Brain microvascular endothelial cell (primary cell): ENCODE data around the gene HERC4.
"Not testable (repeated sequence)": the region's sequence is repeated elsewhere in the genome, so short reads cannot be mapped to it uniquely, and the experiment has no call there.

ENCODE experiments used
- DNase-seq: peaks from one replicate; pipeline ENCODE4 v3.0.0-alpha.2; 2020
- H3K27ac ChIP-seq: fragments of 250-450 bp; sonication (Bioruptor Pico); 2 replicates; pipeline ENCODE4 v1.5.1; 2020; ENCODE audit warnings: mild to moderate bottlenecking, moderate library complexity
- H3K27me3 ChIP-seq: fragments of 250-450 bp; sonication (Bioruptor Pico); replicated peaks from 2 replicates; pipeline ENCODE4 v1.5.1; 2020; ENCODE audit warnings: mild to moderate bottlenecking
- H3K36me3 ChIP-seq: fragments of 250-450 bp; sonication (Bioruptor Pico); replicated peaks from 2 replicates; pipeline ENCODE4 v1.5.1; 2020; ENCODE audit warnings: mild to moderate bottlenecking
- H3K4me3 ChIP-seq: 2 replicates; pipeline ENCODE4 v1.5.1; 2011; ENCODE audit warnings: low read depth, mild to moderate bottlenecking, control low read depth, low read length, moderate library complexity
- in situ Hi-C: cut with HindIII; loops from 2 replicates; pipeline ENCODE4 v1.10.0; 2017; ENCODE audit warnings: low sequenced_read_pairs, low pct_ligation_motif_present
- TF ChIP-seq, protein P1 (sequence below): IDR thresholded peaks from 2 replicates; pipeline ENCODE4 v1.5.1; 2011; ENCODE audit warnings: low read depth, mild to moderate bottlenecking, moderate library complexity, low read length, control low read depth, inconsistent platforms; ENCODE audit errors: missing control alignments

The HERC4 gene

GRCh38 chr10:68043030-68043429 is 32.1 kb downstream of the HERC4 start:
- Histone ChIP-seq H3K4me3 (no peak overlapping the region), H3K27ac (peak overlapping the region; percentile 16), H3K27me3 (no peaks in the 10 kb centered on the region), H3K36me3 (peaks cover 6% of the 10 kb centered on the region)
- TF ChIP-seq, protein P1, sequence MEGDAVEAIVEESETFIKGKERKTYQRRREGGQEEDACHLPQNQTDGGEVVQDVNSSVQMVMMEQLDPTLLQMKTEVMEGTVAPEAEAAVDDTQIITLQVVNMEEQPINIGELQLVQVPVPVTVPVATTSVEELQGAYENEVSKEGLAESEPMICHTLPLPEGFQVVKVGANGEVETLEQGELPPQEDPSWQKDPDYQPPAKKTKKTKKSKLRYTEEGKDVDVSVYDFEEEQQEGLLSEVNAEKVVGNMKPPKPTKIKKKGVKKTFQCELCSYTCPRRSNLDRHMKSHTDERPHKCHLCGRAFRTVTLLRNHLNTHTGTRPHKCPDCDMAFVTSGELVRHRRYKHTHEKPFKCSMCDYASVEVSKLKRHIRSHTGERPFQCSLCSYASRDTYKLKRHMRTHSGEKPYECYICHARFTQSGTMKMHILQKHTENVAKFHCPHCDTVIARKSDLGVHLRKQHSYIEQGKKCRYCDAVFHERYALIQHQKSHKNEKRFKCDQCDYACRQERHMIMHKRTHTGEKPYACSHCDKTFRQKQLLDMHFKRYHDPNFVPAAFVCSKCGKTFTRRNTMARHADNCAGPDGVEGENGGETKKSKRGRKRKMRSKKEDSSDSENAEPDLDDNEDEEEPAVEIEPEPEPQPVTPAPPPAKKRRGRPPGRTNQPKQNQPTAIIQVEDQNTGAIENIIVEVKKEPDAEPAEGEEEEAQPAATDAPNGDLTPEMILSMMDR, result no peak
- DNase-seq, result no peak
- in situ Hi-C loops, result no loop called here

GRCh38 chr10:68032113-68032512 is 43.0 kb downstream of the HERC4 start:
- Histone ChIP-seq H3K4me3 (no peak overlapping the region), H3K27me3 (no peaks in the 10 kb centered on the region), H3K36me3 (peaks cover 41% of the 10 kb centered on the region), H3K27ac (no peak overlapping the region)
- TF ChIP-seq, protein P1, result no peak
- no peak for DNase-seq
- in situ Hi-C loops, result no loop called here

DNA sequence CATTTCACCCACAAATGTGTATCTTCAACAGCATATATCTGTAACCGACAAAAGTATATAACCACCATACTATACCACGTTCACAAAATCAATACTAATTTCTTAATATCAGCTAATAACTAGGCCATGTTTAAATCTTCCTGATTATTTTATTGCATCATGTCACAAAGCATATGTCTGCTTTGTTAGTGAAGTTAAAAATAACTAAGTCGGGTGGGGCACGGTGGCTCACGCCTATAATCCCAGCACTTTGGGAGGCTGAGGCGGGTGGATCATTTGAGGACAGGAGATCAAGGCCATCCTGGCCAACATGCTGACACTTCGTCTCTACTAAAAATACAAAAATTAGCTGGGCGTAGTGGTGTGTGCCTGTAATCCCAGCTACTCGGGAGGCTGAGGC is 47.7 kb downstream of the HERC4 start:
- no peak overlapping the region for H3K27ac ChIP-seq
- in situ Hi-C loops, result no loop called here
- TF ChIP-seq, protein P1, result no peak
- no peak overlapping the region for H3K4me3 ChIP-seq
- no peaks in the 10 kb centered on the region for H3K27me3 ChIP-seq
- peaks cover 38% of the 10 kb centered on the region for H3K36me3 ChIP-seq
- no peak for DNase-seq

- peaks cover 37% of the 10 kb centered on the region for H3K36me3 ChIP-seq
- in situ Hi-C loops, result no loop called here
- DNase-seq, result no peak
- TF ChIP-seq, protein P1, result no peak
- H3K27me3 ChIP-seq, result no peaks in the 10 kb centered on the region
- H3K27ac ChIP-seq, result no peak overlapping the region
- no peak overlapping the region for H3K4me3 ChIP-seq
Observed at GRCh38 chr10:68023292-68023691, 51.8 kb downstream of the HERC4 start.

DNA sequence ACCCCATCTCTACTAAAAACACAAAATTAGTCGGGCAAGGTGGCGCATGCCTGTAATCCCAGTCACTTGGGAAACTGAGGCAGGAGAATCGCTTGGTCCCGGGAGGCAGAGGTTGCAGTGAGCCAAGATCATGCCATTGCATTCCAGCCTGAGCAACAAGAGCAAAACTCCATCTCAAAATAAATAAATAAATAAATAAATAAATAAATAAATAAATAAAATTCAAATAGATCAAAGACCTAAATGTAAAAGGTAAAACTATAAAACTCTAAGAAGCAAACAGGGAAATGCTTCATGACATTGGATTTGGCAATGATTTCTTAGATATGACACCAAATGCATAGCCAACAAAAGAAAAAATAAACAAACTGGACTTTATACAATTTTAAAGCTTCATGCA is 52.8 kb downstream of the HERC4 start:
- H3K4me3 ChIP-seq, DNase-seq, H3K27ac ChIP-seq, H3K27me3 ChIP-seq, in situ Hi-C loops: not testable (repeated sequence)
- H3K36me3 ChIP-seq, result peaks cover 33% of the 10 kb centered on the region

DNA sequence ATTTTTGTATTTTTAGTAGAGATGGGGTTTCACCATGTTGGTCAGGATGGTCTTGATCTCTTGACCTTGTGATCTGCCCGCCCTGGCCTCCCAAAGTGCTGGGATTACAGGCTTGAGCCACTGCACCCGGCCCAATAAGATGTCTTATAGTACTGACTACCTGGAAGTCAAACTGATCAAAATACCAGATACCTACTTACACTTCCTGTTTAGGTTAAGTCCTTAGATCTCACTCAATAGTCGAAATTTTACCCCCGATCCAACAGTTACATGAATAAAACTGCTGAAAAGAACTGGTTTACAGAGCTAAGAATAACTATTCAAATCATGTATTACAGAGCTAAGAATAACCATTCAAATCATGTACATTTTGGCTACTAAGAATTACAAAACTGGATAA is 58.6 kb downstream of the HERC4 start:
- H3K27me3 ChIP-seq, H3K4me3 ChIP-seq, in situ Hi-C loops, DNase-seq, H3K27ac ChIP-seq: not testable (repeated sequence)
- peaks cover 22% of the 10 kb centered on the region for H3K36me3 ChIP-seq

DNA sequence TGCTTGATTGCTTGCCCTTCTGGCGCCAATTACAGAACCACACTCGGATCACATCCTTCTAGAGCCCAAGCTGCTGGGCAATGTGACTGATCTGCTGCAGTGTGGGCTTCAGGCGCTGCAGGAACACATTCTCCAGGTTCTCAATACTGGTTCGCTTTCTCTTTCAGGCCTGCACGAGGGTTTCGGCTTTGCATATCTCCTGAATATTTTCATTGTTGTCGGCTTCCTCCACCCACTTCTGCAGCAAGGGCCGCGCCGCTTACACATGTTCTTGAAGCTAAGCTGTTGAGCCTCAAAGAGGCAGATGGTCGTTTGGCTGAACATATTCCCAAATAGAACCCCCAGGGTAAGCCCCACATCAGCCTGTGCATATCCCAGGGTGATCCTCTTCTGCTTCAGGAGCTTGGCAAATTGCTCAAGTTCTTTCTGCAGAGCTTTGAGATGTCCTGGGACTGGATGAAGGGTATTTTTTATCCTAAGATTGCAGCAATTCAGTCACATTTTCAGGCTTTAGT is 64.6 kb downstream of the HERC4 start:
- no peak overlapping the region for H3K27ac ChIP-seq
- in situ Hi-C loops, result no loop called here
- peaks cover 32% of the 10 kb centered on the region for H3K36me3 ChIP-seq
- no peak for DNase-seq
- no peaks in the 10 kb centered on the region for H3K27me3 ChIP-seq
- H3K4me3 ChIP-seq, result no peak overlapping the region
- TF ChIP-seq, protein P1, result no peak
